GM12892 (cell line): ENCODE data around the gene MUC2.

Experiments used
- POLR2A ChIP-seq: IDR thresholded peaks from 2 replicates; pipeline ENCODE4 v1.6.1; 2011; ENCODE audit warnings: low read depth, low read length, control low read depth
- POLR2AphosphoS5 ChIP-seq: IDR thresholded peaks from 2 replicates; pipeline ENCODE4 v1.6.1; 2011; ENCODE audit warnings: low read depth, low read length, control low read depth

DNA sequence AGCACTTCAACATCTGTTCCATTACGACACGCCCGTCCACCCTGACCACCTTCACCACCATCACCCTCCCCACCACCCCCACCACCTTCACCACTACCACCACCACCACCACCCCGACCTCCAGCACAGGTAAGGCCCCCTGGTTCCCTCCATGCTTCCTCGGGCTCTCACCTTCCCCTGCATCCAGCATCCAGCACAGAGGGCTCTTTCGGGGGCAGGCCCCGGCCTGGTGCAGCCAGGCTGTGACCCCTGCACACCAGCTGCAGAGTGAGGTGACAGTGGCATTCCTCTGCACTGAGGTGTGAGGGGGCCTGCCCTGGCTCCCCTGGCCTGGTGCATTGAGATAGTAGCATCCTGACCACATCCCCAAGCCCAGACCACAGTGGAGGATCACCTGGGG, 18.2 kb downstream of the MUC2 start:
- TF ChIP-seq POLR2A (no peak), POLR2AphosphoS5 (no peak)
